Large intestine (tissue), 3 donors: ENCODE results near the gene S100Z. TPM values are rescaled to one million over a fixed set of nuclear protein-coding genes. Genes with fewer than 3 reads are reported as not detected.
"Not testable (repeated sequence)": the region's sequence is repeated elsewhere in the genome, so short reads cannot be mapped to it uniquely, and the experiment has no call there.

Experiments
- DNase-seq, 2 donors: peaks; one replicate each; pipeline versions ENCODE4 v3.0.0 to v3.0.0-alpha.2; 2013
- H3K27ac ChIP-seq: one replicate; pipeline ENCODE4 v1.5.1; 2013; ENCODE audit warnings: low read length
- H3K27me3 ChIP-seq: 2 replicates; pipeline ENCODE4 v1.6.1; 2013; ENCODE audit warnings: low read length; ENCODE audit not compliant: control insufficient read depth, insufficient read depth
- H3K36me3 ChIP-seq: 2 replicates; pipeline ENCODE4 v1.6.1; 2013; ENCODE audit warnings: low read length; ENCODE audit not compliant: control insufficient read depth, insufficient read depth
- H3K4me1 ChIP-seq: one replicate; pipeline ENCODE4 v1.6.1; 2013; ENCODE audit warnings: low read length; ENCODE audit not compliant: control insufficient read depth, insufficient read depth
- H3K4me3 ChIP-seq: one replicate; pipeline ENCODE4 v1.5.1; 2013; ENCODE audit warnings: low read length
- H3K9me3 ChIP-seq: one replicate; pipeline ENCODE4 v1.6.1; 2013; ENCODE audit warnings: mild to moderate bottlenecking, low read depth, low read length, moderate library complexity; ENCODE audit not compliant: control insufficient read depth
- WGBS: methylation state at CpG from one replicate; pipeline ENCODE4 v1.1.5; 2013; ENCODE audit warnings: low lambda C conversion rate; ENCODE audit not compliant: insufficient coverage; 5-methylcytosine and 5-hydroxymethylcytosine counted together
- polyA plus RNA-seq: library from polyadenylated mRNA; unstranded; fragments of 120-200 nt; gene quantifications from one replicate; pipeline ENCODE4 v1.2.1, GENCODE V29; 2013

The S100Z gene
- polyA plus RNA-seq, 1 donor, result 0.51 TPM

DNA sequence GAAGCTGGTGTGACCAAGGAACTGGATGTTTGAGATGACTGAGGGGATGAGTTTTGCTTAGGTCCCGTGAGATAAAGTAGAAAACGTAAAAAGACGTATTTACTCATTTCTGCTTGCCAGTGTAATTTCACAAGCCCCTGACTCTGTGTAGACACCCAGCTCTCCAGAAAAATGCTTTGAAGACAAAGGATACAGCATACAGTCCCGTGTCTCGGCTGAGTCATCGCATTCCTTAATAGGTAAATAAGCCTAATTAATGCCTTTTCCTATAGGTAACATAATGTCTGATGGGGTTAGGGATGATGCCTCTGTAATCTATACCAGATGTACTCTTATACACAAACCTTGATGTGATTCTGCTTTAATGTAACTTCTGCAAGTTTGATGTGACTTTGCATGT is 20.2 kb downstream of the S100Z start:
- H3K36me3 ChIP-seq, result no peaks in the 10 kb centered on the region
- DNase-seq, result no peak

DNA sequence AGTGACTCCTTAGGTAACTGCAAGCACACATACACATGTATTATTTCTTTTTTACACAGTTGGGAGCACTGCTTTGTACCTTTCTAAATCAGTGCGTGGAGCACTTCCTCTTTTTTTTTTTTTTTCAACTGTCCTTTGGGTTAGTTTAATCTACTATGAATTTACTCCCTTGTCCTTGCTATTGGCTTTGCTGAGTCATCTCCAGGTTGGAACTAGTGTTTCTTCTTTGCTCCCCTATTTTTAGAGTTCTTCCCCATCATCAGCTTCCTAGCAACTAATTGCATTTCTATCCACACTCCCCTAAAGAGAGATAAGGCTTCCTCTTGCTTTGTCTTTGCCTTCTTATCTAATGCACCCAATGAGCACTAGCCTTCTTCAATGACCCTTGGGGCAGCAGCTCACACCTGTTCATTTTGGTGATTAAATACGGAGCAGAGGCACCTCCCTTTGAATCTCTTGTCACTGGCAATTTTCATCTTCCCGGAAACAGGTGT is 24.3 kb downstream of the S100Z start:
- Histone ChIP-seq H3K36me3 (no peaks in the 10 kb centered on the region), H3K4me1 (no peaks in the 10 kb centered on the region), H3K4me3 (no peak overlapping the region), H3K9me3 (no peaks in the 10 kb centered on the region), H3K27me3 (no peaks in the 10 kb centered on the region), H3K27ac (no peak overlapping the region)
- WGBS, result no CpG with 5 or more reads among the region's 3 CpGs
- DNase-seq, result peak in 1 of 2 donors; percentile 47

More for the DNA sequence above, 20.2 kb downstream of the S100Z start:
- 100% methylated on average over 3 of the region's 6 CpGs for WGBS
- H3K4me1 ChIP-seq, result no peaks in the 10 kb centered on the region
- H3K27ac ChIP-seq, result no peak overlapping the region
- no peaks in the 10 kb centered on the region for H3K27me3 ChIP-seq
- H3K9me3 ChIP-seq, result no peaks in the 10 kb centered on the region
- H3K4me3 ChIP-seq, result no peak overlapping the region

DNA sequence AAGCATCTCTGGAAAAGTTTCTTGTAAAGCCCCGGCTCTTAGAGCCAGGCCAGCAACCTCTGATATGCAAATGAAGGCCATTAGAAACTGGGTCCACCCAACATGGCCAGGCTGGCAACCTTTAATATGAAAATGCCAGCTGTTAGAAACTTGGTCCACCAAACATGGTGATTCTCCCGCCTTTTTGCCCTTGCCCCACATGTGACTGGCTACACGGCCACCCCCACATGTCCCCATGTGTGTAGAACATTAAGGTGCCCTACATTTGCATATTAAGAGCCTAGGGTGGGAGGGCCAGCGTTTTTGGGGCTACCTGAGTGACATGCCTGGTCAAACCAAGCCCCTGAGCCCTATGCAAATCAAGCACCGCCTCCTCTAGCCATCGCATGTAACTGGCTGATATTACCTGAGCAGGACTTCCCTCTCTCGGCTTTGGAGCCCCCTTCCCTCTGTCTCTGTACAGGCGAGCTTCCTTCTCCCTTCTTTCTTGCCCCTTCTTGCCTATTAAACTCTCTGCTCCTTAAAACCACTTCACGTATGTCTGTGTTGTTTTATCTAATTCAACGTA is 39.0 kb downstream of the S100Z start:
- Histone ChIP-seq H3K9me3 (no peaks in the 10 kb centered on the region), H3K27ac (no peak overlapping the region), H3K36me3 (no peaks in the 10 kb centered on the region), H3K4me3 (no peak overlapping the region), H3K27me3 (peaks cover 5% of the 10 kb centered on the region), H3K4me1 (no peaks in the 10 kb centered on the region)
- DNase-seq, result no peak
- WGBS, result 93% methylated on average over 2 of the region's 10 CpGs

DNA sequence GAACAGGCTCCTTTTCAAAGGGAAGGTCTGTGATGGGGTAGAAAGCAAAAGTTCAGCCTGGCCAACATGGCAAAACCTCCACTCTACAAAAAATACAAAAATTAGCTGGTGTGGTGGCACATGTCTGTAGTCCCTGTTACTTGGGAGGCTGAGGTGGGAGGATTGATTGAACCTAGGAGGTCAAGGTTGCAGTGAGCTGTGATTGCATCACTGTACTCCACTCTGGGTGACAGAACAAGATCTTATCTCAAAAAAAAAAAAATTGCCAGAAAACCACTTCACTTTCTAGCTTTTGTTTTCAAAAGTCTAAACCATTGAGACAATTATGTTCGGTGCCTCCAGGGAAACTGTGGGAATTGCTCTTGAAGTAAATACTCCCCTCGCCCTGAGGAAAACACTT is 43.5 kb downstream of the S100Z start:
- no peaks in the 10 kb centered on the region for H3K36me3 ChIP-seq
- no peaks in the 10 kb centered on the region for H3K4me1 ChIP-seq
- H3K4me3 ChIP-seq, result no peak overlapping the region
- whole genome bisulfite sequencing, result 100% methylated on average over 1 of the region's 2 CpGs
- H3K27me3 ChIP-seq, result peaks cover 5% of the 10 kb centered on the region
- H3K9me3 ChIP-seq, result peaks cover 4% of the 10 kb centered on the region
- no peak for DNase-seq
- H3K27ac ChIP-seq, result no peak overlapping the region

DNA sequence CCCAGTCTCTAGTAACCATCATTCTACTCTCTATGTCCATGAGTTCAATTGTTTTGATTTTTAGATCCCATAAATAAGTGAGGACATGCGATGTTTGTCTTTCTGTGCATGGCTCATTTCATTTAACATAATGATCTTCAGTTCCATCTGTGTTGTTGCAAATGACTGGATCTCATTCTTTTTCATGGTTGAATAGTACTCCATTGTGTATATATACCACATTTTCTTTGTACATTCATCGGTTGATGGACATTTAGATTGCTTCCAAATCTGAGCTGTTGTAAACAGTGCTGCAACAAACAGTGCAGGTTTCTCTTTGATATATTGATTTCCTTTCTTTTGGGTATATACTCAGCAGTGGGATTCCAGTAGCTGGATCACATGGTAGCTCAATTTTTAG is 46.4 kb downstream of the S100Z start:
- no peak for DNase-seq
- no peak overlapping the region for H3K4me3 ChIP-seq
- peaks cover 4% of the 10 kb centered on the region for H3K9me3 ChIP-seq
- peaks cover 5% of the 10 kb centered on the region for H3K27me3 ChIP-seq
- no peak overlapping the region for H3K27ac ChIP-seq
- 83% methylated on average over 1 of the region's 2 CpGs for WGBS
- H3K4me1 ChIP-seq, result no peaks in the 10 kb centered on the region
- no peaks in the 10 kb centered on the region for H3K36me3 ChIP-seq

DNA sequence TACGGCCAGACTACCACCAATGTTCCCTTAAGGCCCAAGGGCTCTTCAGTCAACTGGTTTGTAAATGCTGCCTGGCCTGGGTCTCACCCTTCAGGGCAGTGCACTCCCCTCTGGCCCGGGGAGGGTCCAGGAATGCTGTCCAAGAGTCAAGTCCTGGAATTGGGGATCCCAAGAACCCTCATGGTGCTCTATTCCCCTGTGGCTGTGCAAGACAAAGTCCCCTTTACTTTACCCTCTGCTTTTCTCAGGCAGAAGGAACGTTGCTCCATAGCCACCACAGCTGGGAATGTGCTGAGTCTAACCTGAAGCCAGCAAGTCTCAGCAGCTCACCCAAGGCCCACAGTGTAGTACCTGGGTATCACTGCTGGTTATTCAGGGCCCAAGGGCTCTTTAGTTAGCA is 51.7 kb downstream of the S100Z start:
- H3K27ac ChIP-seq, result no peak overlapping the region
- no peak for DNase-seq
- H3K36me3 ChIP-seq, result no peaks in the 10 kb centered on the region
- peaks cover 4% of the 10 kb centered on the region for H3K9me3 ChIP-seq
- H3K4me3 ChIP-seq, result no peak overlapping the region
- WGBS, result no CpG with 5 or more reads among the region's 3 CpGs
- H3K27me3 ChIP-seq, result no peaks in the 10 kb centered on the region
- no peaks in the 10 kb centered on the region for H3K4me1 ChIP-seq

DNA sequence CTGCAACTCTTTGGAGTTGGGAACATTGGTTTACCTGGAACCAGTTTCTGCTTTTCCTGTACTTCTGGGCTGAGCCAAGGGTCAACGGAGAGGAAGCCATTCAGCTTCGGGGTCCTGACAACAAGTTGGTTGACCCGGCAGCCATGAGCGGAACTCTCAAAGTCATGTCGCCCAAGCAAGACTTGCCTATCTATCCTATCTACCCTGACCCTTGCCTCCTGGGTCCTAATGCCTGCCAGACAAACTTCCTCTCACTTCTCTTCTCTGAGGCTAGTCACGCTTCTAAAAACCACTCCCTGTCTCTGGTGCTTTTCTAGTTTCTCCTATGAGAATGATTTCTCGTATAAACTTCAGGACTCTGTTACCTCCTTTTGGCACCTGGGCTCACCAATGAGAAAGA is 58.4 kb downstream of the S100Z start:
- H3K4me1 ChIP-seq, result no peaks in the 10 kb centered on the region
- H3K4me3 ChIP-seq, result no peak overlapping the region
- no peaks in the 10 kb centered on the region for H3K9me3 ChIP-seq
- H3K36me3 ChIP-seq, result no peaks in the 10 kb centered on the region
- H3K27ac ChIP-seq, result no peak overlapping the region
- no CpG with 5 or more reads among the region's 7 CpGs for WGBS
- H3K27me3 ChIP-seq, result no peaks in the 10 kb centered on the region
- DNase-seq, result no peak

DNA sequence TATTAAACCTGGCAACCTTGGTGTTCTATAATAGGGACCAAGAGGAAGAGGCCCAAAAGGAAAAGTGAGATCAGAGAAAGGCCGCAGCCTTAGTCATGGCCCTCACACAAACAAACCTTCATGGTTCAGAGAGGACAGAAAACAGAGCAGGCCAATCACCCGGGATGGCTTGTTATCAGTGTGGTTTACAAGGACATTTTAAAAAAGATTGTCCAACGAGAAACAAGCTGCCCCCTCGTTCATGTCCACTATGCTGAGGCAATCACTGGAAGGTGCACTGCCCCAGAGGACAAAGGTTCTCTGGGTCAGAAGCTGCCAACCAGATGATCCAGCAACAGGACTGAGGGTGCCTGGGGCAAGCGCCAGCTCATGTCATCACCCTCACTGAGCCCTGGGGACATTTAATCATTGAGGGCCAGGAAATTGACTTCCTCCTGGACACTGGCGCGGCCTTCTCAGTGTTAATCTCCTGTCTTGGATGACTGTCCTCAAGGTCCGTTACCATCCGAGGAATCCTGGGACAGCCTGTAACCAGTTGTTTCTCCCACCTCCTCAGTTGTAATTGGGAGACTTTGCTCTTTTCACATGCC is 60.6 kb downstream of the S100Z start:
- not testable (repeated sequence) for H3K36me3 ChIP-seq, H3K4me1 ChIP-seq, H3K4me3 ChIP-seq, H3K9me3 ChIP-seq, H3K27me3 ChIP-seq, H3K27ac ChIP-seq, DNase-seq
- 80% methylated on average over 1 of the region's 9 CpGs for WGBS

DNA sequence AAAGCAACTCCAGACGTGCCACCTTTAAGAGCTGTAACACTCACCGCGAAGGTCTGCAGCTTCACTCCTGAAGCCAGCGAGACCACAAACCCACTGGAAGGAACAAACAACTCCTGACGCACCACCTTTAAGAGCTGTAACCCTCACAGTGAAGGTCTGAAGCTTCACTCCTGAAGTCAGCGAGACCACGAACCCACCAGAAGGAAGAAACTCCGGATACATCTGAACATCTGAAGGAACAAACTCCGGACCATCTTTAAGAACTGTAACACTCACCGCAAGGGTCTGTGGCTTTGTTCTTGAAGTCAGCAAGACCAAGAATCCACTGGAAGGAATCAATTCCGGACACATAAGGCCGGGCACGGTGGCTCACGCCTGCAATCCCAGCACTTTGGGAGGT is 64.9 kb downstream of the S100Z start:
- not testable (repeated sequence) for DNase-seq, H3K27ac ChIP-seq, H3K27me3 ChIP-seq, H3K4me3 ChIP-seq, H3K36me3 ChIP-seq, H3K4me1 ChIP-seq, H3K9me3 ChIP-seq
- WGBS, result no CpG with 5 or more reads among the region's 14 CpGs

DNA sequence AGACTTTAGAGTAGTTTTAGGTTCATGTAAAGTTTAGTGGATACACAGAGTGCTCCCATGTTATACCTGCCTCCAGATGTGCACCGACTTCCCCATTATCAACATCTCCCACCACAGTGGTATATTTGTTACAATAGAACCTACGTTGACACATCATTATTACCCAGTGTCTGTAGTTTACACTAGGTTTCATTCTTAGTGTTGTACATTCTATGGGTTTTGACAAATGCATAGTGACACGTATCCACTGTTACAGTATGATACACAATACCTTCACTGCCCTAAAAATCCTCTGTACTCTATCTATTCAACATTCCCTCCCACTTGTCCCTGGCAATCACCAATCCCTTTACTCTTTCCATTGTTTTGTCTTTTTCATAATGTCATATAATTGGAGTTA is 68.7 kb downstream of the S100Z start:
- 90% methylated on average over 2 of the region's 3 CpGs for WGBS
- DNase-seq, result no peak
- H3K9me3 ChIP-seq, result no peaks in the 10 kb centered on the region
- no peaks in the 10 kb centered on the region for H3K4me1 ChIP-seq
- H3K27ac ChIP-seq, result no peak overlapping the region
- H3K36me3 ChIP-seq, result no peaks in the 10 kb centered on the region
- no peak overlapping the region for H3K4me3 ChIP-seq
- no peaks in the 10 kb centered on the region for H3K27me3 ChIP-seq

DNA sequence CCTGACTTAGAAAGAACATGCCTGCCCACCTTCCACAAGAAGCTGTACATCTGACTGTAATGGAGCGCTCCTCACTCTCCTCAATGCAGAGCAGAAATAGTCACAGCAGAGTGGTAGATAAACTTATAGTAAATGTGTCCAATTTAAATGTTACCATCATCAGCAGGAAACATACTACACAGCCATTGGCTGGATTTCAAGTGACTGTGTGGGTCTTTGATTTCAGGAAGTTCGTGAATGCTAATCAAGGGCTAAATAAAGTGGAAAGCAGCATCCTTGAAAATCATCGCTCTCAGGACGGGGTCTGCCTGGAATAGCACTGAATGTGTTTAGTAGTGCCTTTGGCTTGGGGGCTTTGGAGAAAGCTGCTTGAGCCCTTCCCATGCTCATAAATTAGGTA is 70.7 kb downstream of the S100Z start:
- Histone ChIP-seq H3K36me3 (no peaks in the 10 kb centered on the region), H3K4me1 (no peaks in the 10 kb centered on the region), H3K9me3 (no peaks in the 10 kb centered on the region), H3K4me3 (no peak overlapping the region), H3K27me3 (no peaks in the 10 kb centered on the region), H3K27ac (no peak overlapping the region)
- DNase-seq, result no peak
- WGBS, result no CpG with 5 or more reads among the region's 4 CpGs
